Measurements from ENCODE around the gene TSC22D1.

Gene TSC22D1

DNA sequence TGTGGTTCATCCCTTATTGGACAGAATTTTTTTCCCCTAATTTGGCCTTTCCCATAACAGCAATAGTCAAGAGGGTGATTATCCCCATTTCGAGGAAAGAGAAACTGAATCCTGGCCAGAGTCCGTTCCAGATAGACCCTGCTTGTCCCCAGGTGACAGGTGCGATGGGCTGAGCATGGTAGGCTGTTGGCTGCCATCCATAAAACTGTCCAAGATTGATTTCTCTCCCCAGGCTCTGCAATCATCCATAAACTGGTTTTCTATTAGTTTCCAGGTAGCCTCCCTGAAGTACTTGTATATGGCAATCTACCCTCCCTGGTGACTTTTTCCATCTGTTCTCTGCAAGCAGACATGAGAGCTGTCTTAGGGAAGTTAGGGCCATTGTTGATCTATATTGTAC is 177.1 kb downstream of the TSC22D1 start:
- H2BK120ac ChIP-seq (ENCODE audit: insufficient read depth, low read length, poor library complexity): no peak overlapping the region
- H2BK5ac ChIP-seq (ENCODE audit: low read depth, low read length, poor library complexity): no peak overlapping the region
- H3K79me2 ChIP-seq (ENCODE audit: control insufficient read depth, insufficient read depth, low read length, poor library complexity): peaks cover 2% of the 10 kb centered on the region
- no peak overlapping the region for H2AFZ ChIP-seq (ENCODE audit: insufficient read depth, low read length, poor library complexity)
- H2BK12ac ChIP-seq (ENCODE audit: low read length): no peak overlapping the region
- no peaks in the 10 kb centered on the region for H3K9me3 ChIP-seq (ENCODE audit: insufficient read depth, low read depth, low read length)
- peaks cover 10% of the 10 kb centered on the region for H3K79me1 ChIP-seq (ENCODE audit: low read length)
- H3K4me1 ChIP-seq (ENCODE audit: control insufficient read depth in 1 of 2, insufficient read depth in 2 of 2, low read length in 2 of 2): peaks cover 23 to 29% of the 10 kb centered on the region in 2 experiments
- no peak overlapping the region for H3K27ac ChIP-seq (ENCODE audit: low read depth, low read length)
- H4K8ac ChIP-seq (ENCODE audit: low read depth, low read length): no peak overlapping the region
- H3K4me3 ChIP-seq (ENCODE audit: low read depth, low read length): no peak overlapping the region
- H3K23ac ChIP-seq (ENCODE audit: low read length): no peak overlapping the region
- no peak overlapping the region for H3K4me2 ChIP-seq (ENCODE audit: low read length)
- H3K27me3 ChIP-seq (ENCODE audit: insufficient read depth, low read length): no peaks in the 10 kb centered on the region
- DNase-seq: no peak
- H4K12ac ChIP-seq (ENCODE audit: low read depth, low read length): no peak overlapping the region
- H3K4ac ChIP-seq (ENCODE audit: low read depth, low read length): no peak overlapping the region
- WGBS (ENCODE audit: extremely low coverage, insufficient coverage, insufficient read length): no CpG with 5 or more reads among the region's 3 CpGs
- H3K14ac ChIP-seq (ENCODE audit: low read length): no peak overlapping the region
- H2AK5ac ChIP-seq (ENCODE audit: low read length): no peak overlapping the region
- no peak overlapping the region for H3K18ac ChIP-seq (ENCODE audit: low read length)
- no peak overlapping the region for H3K9ac ChIP-seq (ENCODE audit: low read length)
- H4K91ac ChIP-seq (ENCODE audit: low read depth, low read length): no peak overlapping the region
- no peaks in the 10 kb centered on the region for H3K36me3 ChIP-seq (ENCODE audit: control insufficient read depth in 1 of 2, insufficient read depth in 2 of 2, low read length in 2 of 2)

DNA sequence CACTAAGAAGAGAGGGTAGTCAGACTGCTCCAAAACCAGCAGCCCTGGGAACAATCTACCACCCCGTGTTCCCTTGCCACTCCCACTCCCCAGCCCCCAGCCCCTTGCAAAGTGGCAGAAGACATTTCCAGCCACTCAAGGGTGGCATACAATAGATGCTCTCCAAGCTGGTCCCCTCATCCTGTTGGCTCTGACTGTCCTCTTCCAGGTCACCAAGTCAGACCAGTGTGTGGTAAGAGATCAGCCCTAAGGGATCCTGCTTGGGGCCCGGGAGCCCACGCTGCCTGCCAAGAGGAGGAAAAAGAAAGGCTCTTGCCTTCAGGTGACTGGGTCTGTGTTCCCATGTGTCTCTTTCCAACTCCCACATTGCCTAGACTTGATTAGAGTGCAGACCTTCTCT is 177.5 kb downstream of the TSC22D1 start:
- Histone ChIP-seq H2BK12ac (ENCODE audit: low read length) (peak overlapping the region; percentile 6), H3K4me2 (ENCODE audit: low read length) (no peak overlapping the region), H2BK5ac (ENCODE audit: low read depth, low read length, poor library complexity) (no peak overlapping the region), H3K23ac (ENCODE audit: low read length) (no peak overlapping the region), H3K79me2 (ENCODE audit: control insufficient read depth, insufficient read depth, low read length, poor library complexity) (peaks cover 2% of the 10 kb centered on the region), H2AFZ (ENCODE audit: insufficient read depth, low read length, poor library complexity) (no peak overlapping the region), H3K18ac (ENCODE audit: low read length) (no peak overlapping the region), H3K4ac (ENCODE audit: low read depth, low read length) (no peak overlapping the region), H3K14ac (ENCODE audit: low read length) (no peak overlapping the region), H4K91ac (ENCODE audit: low read depth, low read length) (no peak overlapping the region), H3K4me1 (ENCODE audit: control insufficient read depth in 1 of 2, insufficient read depth in 2 of 2, low read length in 2 of 2) (peaks cover 20 to 25% of the 10 kb centered on the region in 2 experiments), H3K4me3 (ENCODE audit: low read depth, low read length) (no peak overlapping the region), H2AK5ac (ENCODE audit: low read length) (peak overlapping the region; percentile 27), H4K12ac (ENCODE audit: low read depth, low read length) (no peak overlapping the region), H3K27me3 (ENCODE audit: insufficient read depth, low read length) (no peaks in the 10 kb centered on the region), H3K79me1 (ENCODE audit: low read length) (peaks cover 6% of the 10 kb centered on the region), H2BK120ac (ENCODE audit: insufficient read depth, low read length, poor library complexity) (no peak overlapping the region), H3K9ac (ENCODE audit: low read length) (no peak overlapping the region), H3K27ac (ENCODE audit: low read depth, low read length) (no peak overlapping the region), H3K36me3 (ENCODE audit: control insufficient read depth in 1 of 2, insufficient read depth in 2 of 2, low read length in 2 of 2) (no peaks in the 10 kb centered on the region), H3K9me3 (ENCODE audit: insufficient read depth, low read depth, low read length) (no peaks in the 10 kb centered on the region), H4K8ac (ENCODE audit: low read depth, low read length) (no peak overlapping the region)
- WGBS (ENCODE audit: extremely low coverage, insufficient coverage, insufficient read length): no CpG with 5 or more reads among the region's 3 CpGs
- DNase-seq: no peak

DNA sequence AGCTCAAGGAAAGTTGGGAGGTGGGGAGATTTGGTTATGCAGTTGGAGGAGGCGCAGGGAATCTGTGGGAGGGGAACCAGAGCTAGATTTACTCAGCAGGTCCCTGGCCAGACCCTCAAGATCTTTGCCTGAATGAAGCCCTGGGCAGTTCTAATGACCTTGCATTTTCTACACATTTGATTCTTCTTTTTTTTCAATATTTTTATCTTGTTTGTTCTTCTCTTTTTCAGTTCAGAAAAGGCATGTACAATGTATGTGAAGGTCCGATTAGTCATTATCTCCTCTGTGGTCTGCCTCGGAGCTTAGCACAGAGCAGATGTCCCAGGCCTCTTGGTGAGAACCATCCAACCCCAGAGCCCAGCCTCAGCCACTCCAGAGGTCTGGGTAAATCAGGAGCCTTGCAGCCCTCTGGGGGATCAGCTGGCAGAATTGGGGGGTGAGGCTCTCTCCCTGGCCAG is 178.3 kb downstream of the TSC22D1 start:
- no CpG with 5 or more reads among the region's 3 CpGs for WGBS (ENCODE audit: extremely low coverage, insufficient coverage, insufficient read length)
- Histone ChIP-seq H3K4me2 (ENCODE audit: low read length) (no peak overlapping the region), H3K4me3 (ENCODE audit: low read depth, low read length) (no peak overlapping the region), H2BK12ac (ENCODE audit: low read length) (peak overlapping the region; percentile 10), H4K91ac (ENCODE audit: low read depth, low read length) (no peak overlapping the region), H2BK5ac (ENCODE audit: low read depth, low read length, poor library complexity) (no peak overlapping the region), H3K18ac (ENCODE audit: low read length) (no peak overlapping the region), H3K27me3 (ENCODE audit: insufficient read depth, low read length) (no peaks in the 10 kb centered on the region), H3K79me1 (ENCODE audit: low read length) (peaks cover under 1% of the 10 kb centered on the region), H4K8ac (ENCODE audit: low read depth, low read length) (no peak overlapping the region), H3K27ac (ENCODE audit: low read depth, low read length) (no peak overlapping the region), H3K79me2 (ENCODE audit: control insufficient read depth, insufficient read depth, low read length, poor library complexity) (no peaks in the 10 kb centered on the region), H3K23ac (ENCODE audit: low read length) (no peak overlapping the region), H4K12ac (ENCODE audit: low read depth, low read length) (no peak overlapping the region), H3K9ac (ENCODE audit: low read length) (no peak overlapping the region), H3K14ac (ENCODE audit: low read length) (no peak overlapping the region), H2AFZ (ENCODE audit: insufficient read depth, low read length, poor library complexity) (no peak overlapping the region), H3K4me1 (ENCODE audit: control insufficient read depth in 1 of 2, insufficient read depth in 2 of 2, low read length in 2 of 2) (peaks cover 12 to 17% of the 10 kb centered on the region in 2 experiments), H3K4ac (ENCODE audit: low read depth, low read length) (no peak overlapping the region), H3K36me3 (ENCODE audit: control insufficient read depth in 1 of 2, insufficient read depth in 2 of 2, low read length in 2 of 2) (no peaks in the 10 kb centered on the region), H2BK120ac (ENCODE audit: insufficient read depth, low read length, poor library complexity) (no peak overlapping the region), H2AK5ac (ENCODE audit: low read length) (no peak overlapping the region), H3K9me3 (ENCODE audit: insufficient read depth, low read depth, low read length) (no peaks in the 10 kb centered on the region)
- no peak for DNase-seq

DNA sequence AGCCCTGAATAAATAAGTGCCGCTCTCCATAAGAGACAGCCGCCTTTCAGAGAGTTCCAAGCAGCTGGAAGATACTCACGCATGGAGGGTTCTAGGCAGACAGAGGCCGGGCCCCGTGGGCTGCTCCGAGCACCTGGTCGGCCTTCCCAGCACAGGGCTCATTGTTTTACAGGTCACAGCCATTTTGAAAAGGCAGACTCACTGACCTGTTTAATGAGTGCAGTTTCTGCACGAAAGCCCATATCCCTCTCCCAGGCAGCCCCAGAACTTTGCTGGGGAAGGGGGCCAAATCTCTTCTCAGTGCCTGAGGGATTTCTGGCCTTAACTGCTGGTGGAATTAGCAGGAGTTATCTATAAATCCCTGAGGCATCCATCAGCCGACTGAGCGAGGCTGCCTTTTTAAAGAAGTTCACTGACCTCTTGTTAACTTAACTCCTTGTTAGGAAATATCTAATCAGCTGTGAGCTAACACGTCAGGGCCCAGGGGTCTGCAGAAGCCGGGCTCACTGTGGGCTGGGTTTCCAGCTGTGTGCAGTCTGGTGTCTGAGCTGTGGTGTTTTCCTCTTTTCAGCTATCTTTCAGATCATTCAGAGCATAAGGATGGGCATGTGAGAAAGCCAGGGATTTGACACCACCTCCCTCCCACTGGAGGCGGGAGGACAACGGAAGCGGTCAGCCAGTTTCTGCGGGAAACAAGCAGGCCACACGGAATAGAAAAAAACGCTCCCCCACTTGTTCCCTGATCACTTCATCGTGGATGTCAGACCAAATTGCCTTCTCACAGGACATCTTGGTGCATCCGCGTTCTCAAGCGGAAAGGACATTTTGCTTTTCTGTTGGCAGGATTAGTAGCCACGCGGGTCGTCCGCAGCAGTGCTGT is 179.2 kb downstream of the TSC22D1 start:
- no peak overlapping the region for H2AFZ ChIP-seq (ENCODE audit: insufficient read depth, low read length, poor library complexity)
- no peak for DNase-seq
- peak overlapping the region; percentile 28 for H4K8ac ChIP-seq (ENCODE audit: low read depth, low read length)
- H3K4me2 ChIP-seq (ENCODE audit: low read length): peak overlapping the region; percentile 4
- no peaks in the 10 kb centered on the region for H3K27me3 ChIP-seq (ENCODE audit: insufficient read depth, low read length)
- H3K4ac ChIP-seq (ENCODE audit: low read depth, low read length): no peak overlapping the region
- H3K4me1 ChIP-seq (ENCODE audit: control insufficient read depth in 1 of 2, insufficient read depth in 2 of 2, low read length in 2 of 2): peaks cover 8 to 12% of the 10 kb centered on the region in 2 experiments
- H3K18ac ChIP-seq (ENCODE audit: low read length): no peak overlapping the region
- no CpG with 5 or more reads among the region's 26 CpGs for WGBS (ENCODE audit: extremely low coverage, insufficient coverage, insufficient read length)
- no peak overlapping the region for H3K23ac ChIP-seq (ENCODE audit: low read length)
- peak overlapping the region; percentile 25 for H2BK12ac ChIP-seq (ENCODE audit: low read length)
- H2BK120ac ChIP-seq (ENCODE audit: insufficient read depth, low read length, poor library complexity): no peak overlapping the region
- peak overlapping the region; percentile 1 for H3K27ac ChIP-seq (ENCODE audit: low read depth, low read length)
- no peak overlapping the region for H3K9ac ChIP-seq (ENCODE audit: low read length)
- H4K12ac ChIP-seq (ENCODE audit: low read depth, low read length): no peak overlapping the region
- H3K79me2 ChIP-seq (ENCODE audit: control insufficient read depth, insufficient read depth, low read length, poor library complexity): no peaks in the 10 kb centered on the region
- no peaks in the 10 kb centered on the region for H3K9me3 ChIP-seq (ENCODE audit: insufficient read depth, low read depth, low read length)
- H2AK5ac ChIP-seq (ENCODE audit: low read length): no peak overlapping the region
- H2BK5ac ChIP-seq (ENCODE audit: low read depth, low read length, poor library complexity): peak overlapping the region; percentile 2
- H3K79me1 ChIP-seq (ENCODE audit: low read length): no peaks in the 10 kb centered on the region
- H3K14ac ChIP-seq (ENCODE audit: low read length): no peak overlapping the region
- no peaks in the 10 kb centered on the region for H3K36me3 ChIP-seq (ENCODE audit: control insufficient read depth in 1 of 2, insufficient read depth in 2 of 2, low read length in 2 of 2)
- peak overlapping the region; percentile 5 for H4K91ac ChIP-seq (ENCODE audit: low read depth, low read length)
- H3K4me3 ChIP-seq (ENCODE audit: low read depth, low read length): no peak overlapping the region

Measured in trophoblast cell (in vitro differentiated cells and primary cell).